OCI-LY7 (cell line): ENCODE measurements around the gene LRRC8C.

Experiments used
- EZH2phosphoT487 ChIP-seq: fragments of 200-600 bp; sonication (generic); IDR thresholded peaks from 2 replicates; pipeline ENCODE4 v1.6.1; 2018; ENCODE audit warnings: low read depth, borderline replicate concordance, mild to moderate bottlenecking, mixed run types, antibody characterized with exemption, low read length, moderate library complexity, mixed read lengths
- TF ChIP-seq, protein P1 (sequence below): fragments of 200-600 bp; sonication (generic); conservative IDR thresholded peaks from 2 replicates; pipeline ENCODE4 v1.5.1; 2014; ENCODE audit warnings: mild to moderate bottlenecking, antibody characterized with exemption, low read length, moderate library complexity, mixed read lengths

- TF ChIP-seq, protein P1, sequence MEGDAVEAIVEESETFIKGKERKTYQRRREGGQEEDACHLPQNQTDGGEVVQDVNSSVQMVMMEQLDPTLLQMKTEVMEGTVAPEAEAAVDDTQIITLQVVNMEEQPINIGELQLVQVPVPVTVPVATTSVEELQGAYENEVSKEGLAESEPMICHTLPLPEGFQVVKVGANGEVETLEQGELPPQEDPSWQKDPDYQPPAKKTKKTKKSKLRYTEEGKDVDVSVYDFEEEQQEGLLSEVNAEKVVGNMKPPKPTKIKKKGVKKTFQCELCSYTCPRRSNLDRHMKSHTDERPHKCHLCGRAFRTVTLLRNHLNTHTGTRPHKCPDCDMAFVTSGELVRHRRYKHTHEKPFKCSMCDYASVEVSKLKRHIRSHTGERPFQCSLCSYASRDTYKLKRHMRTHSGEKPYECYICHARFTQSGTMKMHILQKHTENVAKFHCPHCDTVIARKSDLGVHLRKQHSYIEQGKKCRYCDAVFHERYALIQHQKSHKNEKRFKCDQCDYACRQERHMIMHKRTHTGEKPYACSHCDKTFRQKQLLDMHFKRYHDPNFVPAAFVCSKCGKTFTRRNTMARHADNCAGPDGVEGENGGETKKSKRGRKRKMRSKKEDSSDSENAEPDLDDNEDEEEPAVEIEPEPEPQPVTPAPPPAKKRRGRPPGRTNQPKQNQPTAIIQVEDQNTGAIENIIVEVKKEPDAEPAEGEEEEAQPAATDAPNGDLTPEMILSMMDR = no peak
- TF ChIP-seq EZH2phosphoT487 = no peak
These were observed 64.5 kb downstream of the LRRC8C start for GRCh38 chr1:89697383-89697782.
